Measurements from ENCODE around the gene NAALADL2. TPM values are rescaled to one million over a fixed set of nuclear protein-coding genes. Genes with fewer than 3 reads are reported as not detected.
A peak's percentile ranks its signal among the peaks of the same experiment; 100 is the strongest.

The NAALADL2 gene
- total RNA-seq, 1 experiment from 2014 or later: 12.8 TPM

DNA sequence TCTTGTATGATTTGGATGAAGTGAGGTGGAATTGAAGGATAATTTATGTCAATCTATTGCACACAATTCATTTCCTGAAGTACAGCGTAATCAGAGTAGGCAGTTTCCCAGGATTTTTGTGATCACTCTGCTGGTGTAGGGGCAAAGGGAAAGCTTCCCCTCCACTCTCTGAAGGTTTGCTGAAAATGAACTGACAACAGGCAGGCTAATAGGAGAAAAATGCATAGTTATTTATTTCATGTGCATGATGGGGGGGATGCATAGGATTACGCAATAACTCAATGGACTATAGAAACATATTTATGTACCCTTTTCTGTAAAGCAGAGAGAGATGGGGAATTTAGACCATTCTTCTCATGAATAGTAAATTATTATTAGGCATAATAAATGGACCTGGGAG lies 872.9 kb downstream of the NAALADL2 start:
- peaks cover 6% of the 10 kb centered on the region; the same call in 1 of the 2 replicates for H3K9me3 ChIP-seq (ENCODE audit: insufficient read depth, low read depth)
- no peaks in the 10 kb centered on the region for H3K36me3 ChIP-seq (ENCODE audit: low read depth)
- no TSS peak for BruUV-seq (replicated peaks)
- intact Hi-C loops (cut with micrococcal nuclease; ENCODE audit: unreplicated experiment): no loop called here
- no peak overlapping the region for H3K4me2 ChIP-seq
- no peaks in the 10 kb centered on the region for H3K9me2 ChIP-seq (ENCODE audit: insufficient read depth)
- H3K27ac ChIP-seq: no peak overlapping the region
- CTCF ChIA-PET: no interaction called here
- no peaks in the 10 kb centered on the region for H3K79me2 ChIP-seq (ENCODE audit: low read depth)
- peaks cover under 1% of the 10 kb centered on the region; the same call in 1 of the 2 replicates for H3K4me1 ChIP-seq (replicated peaks; ENCODE audit: insufficient read depth)
- H3K4me3 ChIP-seq: no peak overlapping the region
- no peaks in the 10 kb centered on the region for H3F3A ChIP-seq (ENCODE audit: insufficient read depth, low read depth)
- no peaks in the 10 kb centered on the region for H4K20me1 ChIP-seq (ENCODE audit: insufficient read depth)
- H2AFZ ChIP-seq: no peak overlapping the region
- TF ChIP-seq CTCF (conservative IDR thresholded peaks at IDR 0.05) (no peak), EZH2 (IDR thresholded peaks at IDR 0.05; ENCODE audit: low read depth) (no peak)
- POLR2A ChIA-PET (ENCODE audit: unreplicated experiment): no interaction called here
- no peaks in the 10 kb centered on the region for H3K27me3 ChIP-seq (ENCODE audit: insufficient read depth, low read depth)
- DNase-seq: no peak

- peaks cover 9% of the 10 kb centered on the region; the same call in 1 of the 2 replicates for H3K9me3 ChIP-seq (ENCODE audit: insufficient read depth, low read depth)
- no peak for DNase-seq
- H3K9me2 ChIP-seq (ENCODE audit: insufficient read depth): no peaks in the 10 kb centered on the region; the same call in 1 of the 2 replicates
- H3K4me2 ChIP-seq: no peak overlapping the region
- no TSS peak for BruUV-seq (replicated peaks)
- CTCF ChIA-PET: no interaction called here
- intact Hi-C loops (cut with micrococcal nuclease; ENCODE audit: unreplicated experiment): no loop called here
- no peaks in the 10 kb centered on the region for H3K36me3 ChIP-seq (ENCODE audit: low read depth)
- no peaks in the 10 kb centered on the region for H4K20me1 ChIP-seq (ENCODE audit: insufficient read depth)
- TF ChIP-seq EZH2 (IDR thresholded peaks at IDR 0.05; ENCODE audit: low read depth) (no peak), CTCF (conservative IDR thresholded peaks at IDR 0.05) (no peak)
- no peaks in the 10 kb centered on the region for H3K27me3 ChIP-seq (ENCODE audit: insufficient read depth, low read depth)
- H3K79me2 ChIP-seq (ENCODE audit: low read depth): no peaks in the 10 kb centered on the region
- H3K27ac ChIP-seq: no peak overlapping the region
- H3K4me1 ChIP-seq (replicated peaks; ENCODE audit: insufficient read depth): peaks cover 14% of the 10 kb centered on the region
- peaks cover 3% of the 10 kb centered on the region; the same call in 1 of the 2 replicates for H3F3A ChIP-seq (ENCODE audit: insufficient read depth, low read depth)
- no peak overlapping the region for H3K4me3 ChIP-seq
- H2AFZ ChIP-seq: no peak overlapping the region
- POLR2A ChIA-PET (ENCODE audit: unreplicated experiment): no interaction called here
These were observed 876.7 kb downstream of the NAALADL2 start for GRCh38 chr3:175735866-175736265.

GRCh38 chr3:175737646-175738572 lies 878.8 kb downstream of the NAALADL2 start:
- Histone ChIP-seq H2AFZ (no peak overlapping the region), H3K4me2 (no peak overlapping the region; the same call in 1 of the 2 replicates), H3K9me2 (ENCODE audit: insufficient read depth) (no peaks in the 10 kb centered on the region; the same call in 1 of the 2 replicates), H4K20me1 (ENCODE audit: insufficient read depth) (no peaks in the 10 kb centered on the region), H3K4me1 (replicated peaks; ENCODE audit: insufficient read depth) (peaks cover 14% of the 10 kb centered on the region), H3K36me3 (ENCODE audit: low read depth) (no peaks in the 10 kb centered on the region), H3K79me2 (ENCODE audit: low read depth) (no peaks in the 10 kb centered on the region), H3K4me3 (no peak overlapping the region), H3K27me3 (ENCODE audit: insufficient read depth, low read depth) (no peaks in the 10 kb centered on the region), H3F3A (ENCODE audit: insufficient read depth, low read depth) (peaks cover 3% of the 10 kb centered on the region; the same call in 1 of the 2 replicates), H3K9me3 (ENCODE audit: insufficient read depth, low read depth) (peaks cover 11% of the 10 kb centered on the region; the same call in 1 of the 2 replicates), H3K27ac (peak overlapping the region; percentile 39)
- TF ChIP-seq CTCF (conservative IDR thresholded peaks at IDR 0.05): no peak
- CTCF ChIA-PET: interaction anchor here (0.8 kb wide), 1 partner anchor 34 kb away, joined by 4 read pairs; no protein-coding TSS in a partner anchor
- intact Hi-C loops (cut with micrococcal nuclease; ENCODE audit: unreplicated experiment): no loop called here
- POLR2A ChIA-PET (ENCODE audit: unreplicated experiment): interaction anchor here (0.6 kb wide), 1 partner anchor 1216 kb away, joined by 6 read pairs; no protein-coding TSS in a partner anchor
- DNase-seq: peak in 1 of 2 experiments; percentile 57
- no TSS peak for BruUV-seq (replicated peaks)
